A673 (cell line): ENCODE measurements around the gene SYNDIG1L.

Experiments
- EZH2 ChIP-seq: fragments of 200-600 bp; sonication (generic); IDR thresholded peaks from 2 replicates; pipeline ENCODE4 v1.6.1; 2017; ENCODE audit warnings: borderline replicate concordance, low read depth, mild to moderate bottlenecking, mixed read lengths, antibody characterized with exemption, low read length; ENCODE audit not compliant: poor library complexity, severe bottlenecking
- TF ChIP-seq, protein P1 (sequence below): fragments of 300-800, 200-600 bp; sonication (generic); conservative IDR thresholded peaks from 2 replicates; pipeline ENCODE4 v1.5.1; 2017; ENCODE audit warnings: low read depth, mild to moderate bottlenecking, antibody characterized with exemption, low read length, moderate library complexity, mixed read lengths

DNA sequence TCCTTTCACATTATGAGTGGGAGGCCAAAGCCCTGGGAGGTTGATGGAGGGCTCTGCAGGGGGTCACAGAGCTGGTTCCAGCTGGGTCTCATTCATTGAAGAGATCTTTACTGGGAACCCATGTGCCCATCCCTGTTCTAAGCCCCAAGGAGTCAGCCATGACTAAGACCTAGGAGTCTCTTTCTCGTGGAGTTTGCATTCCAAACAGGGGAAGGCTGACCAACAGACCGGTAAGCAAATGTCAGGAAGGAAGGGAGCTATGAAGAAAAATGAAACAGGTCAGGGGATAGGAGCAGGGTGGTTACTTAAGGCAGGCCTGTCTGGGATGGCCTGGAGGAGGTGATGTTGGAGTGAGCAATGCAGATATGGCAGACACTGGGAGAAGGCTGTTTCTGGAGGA lies 31.5 kb downstream of the SYNDIG1L start:
- TF ChIP-seq, protein P1, sequence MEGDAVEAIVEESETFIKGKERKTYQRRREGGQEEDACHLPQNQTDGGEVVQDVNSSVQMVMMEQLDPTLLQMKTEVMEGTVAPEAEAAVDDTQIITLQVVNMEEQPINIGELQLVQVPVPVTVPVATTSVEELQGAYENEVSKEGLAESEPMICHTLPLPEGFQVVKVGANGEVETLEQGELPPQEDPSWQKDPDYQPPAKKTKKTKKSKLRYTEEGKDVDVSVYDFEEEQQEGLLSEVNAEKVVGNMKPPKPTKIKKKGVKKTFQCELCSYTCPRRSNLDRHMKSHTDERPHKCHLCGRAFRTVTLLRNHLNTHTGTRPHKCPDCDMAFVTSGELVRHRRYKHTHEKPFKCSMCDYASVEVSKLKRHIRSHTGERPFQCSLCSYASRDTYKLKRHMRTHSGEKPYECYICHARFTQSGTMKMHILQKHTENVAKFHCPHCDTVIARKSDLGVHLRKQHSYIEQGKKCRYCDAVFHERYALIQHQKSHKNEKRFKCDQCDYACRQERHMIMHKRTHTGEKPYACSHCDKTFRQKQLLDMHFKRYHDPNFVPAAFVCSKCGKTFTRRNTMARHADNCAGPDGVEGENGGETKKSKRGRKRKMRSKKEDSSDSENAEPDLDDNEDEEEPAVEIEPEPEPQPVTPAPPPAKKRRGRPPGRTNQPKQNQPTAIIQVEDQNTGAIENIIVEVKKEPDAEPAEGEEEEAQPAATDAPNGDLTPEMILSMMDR: no peak
- TF ChIP-seq EZH2: no peak
